ENCODE measurements around the gene PPP2R5B.

Gene PPP2R5B

DNA sequence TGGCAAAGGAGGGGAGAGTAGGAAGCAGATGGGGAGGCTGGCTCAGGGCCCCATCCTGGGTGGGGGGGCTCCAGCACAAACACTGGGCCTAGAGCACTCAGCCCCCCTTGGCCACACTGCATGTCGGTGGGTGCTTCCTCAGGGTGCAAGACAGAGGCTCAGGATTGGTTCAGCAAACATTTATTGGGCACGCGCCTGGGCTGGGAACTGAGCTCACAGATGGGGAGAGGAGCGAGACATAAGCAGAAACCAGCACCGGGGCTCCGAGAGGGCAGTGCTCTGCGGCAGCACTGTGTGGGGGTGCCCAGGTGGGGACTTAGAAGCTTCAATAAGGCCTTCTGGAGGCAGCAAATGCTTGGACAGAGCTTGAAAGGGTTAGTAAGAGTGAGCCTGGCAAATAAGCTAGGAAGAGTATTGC lies 34.0 kb upstream of the PPP2R5B start:
- DNase-seq, result no peak

DNA sequence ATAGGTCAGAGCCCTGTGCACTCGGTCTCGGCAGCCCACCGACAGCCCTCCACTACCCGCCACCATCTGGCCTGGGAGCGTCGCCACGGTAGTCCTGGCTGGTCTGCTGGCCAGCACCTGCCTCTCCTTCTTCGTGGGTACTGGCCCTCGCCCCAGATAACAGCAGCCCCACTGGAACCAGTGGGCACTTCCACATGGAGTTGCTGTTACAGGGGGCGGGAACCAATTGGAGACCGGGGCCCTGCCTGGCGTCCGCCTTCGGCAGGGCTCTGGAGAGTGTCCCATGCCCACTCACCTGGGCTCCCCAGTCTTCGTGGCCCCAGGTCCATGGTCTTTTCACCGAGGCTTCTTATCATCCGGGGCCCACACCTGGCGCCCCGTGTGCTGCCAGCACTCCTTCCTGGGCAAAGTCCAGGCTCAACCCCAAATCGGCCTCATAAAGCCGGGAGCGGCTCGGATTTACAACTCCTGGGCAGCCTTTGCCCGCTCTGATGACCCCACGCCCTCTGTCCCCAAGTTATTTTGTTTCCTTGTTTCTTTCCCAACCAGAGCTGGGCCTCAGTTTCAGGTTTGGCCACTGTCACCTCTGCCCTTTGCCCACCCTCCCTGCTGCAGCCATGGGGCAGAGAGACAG lies 33.2 kb upstream of the PPP2R5B start:
- no peak for DNase-seq

DNA sequence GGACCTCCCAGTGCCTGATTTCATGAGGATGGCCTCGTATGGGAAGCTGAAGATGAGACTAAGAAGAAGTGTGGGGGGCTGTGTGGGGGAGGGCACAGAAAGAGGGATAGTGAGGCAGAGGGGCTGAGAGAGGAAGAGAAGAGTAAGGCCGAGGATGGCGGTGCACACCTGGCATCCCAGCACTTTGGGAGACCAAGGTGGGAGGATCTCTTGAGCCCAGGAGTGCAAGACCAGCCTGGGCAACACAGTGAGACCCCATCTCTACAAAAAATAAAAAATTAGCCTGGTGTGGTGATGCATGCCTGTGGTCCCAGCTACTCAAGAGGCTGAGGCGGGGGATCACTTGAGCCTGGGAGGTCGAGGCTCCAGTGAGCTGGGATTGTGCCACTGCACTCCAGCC lies 32.6 kb upstream of the PPP2R5B start:
- no peak for DNase-seq

- no peak for DNase-seq
These were observed 32.1 kb upstream of the PPP2R5B start for GRCh38 chr11:64892411-64892831.

GRCh38 chr11:64892838-64893193 lies 31.7 kb upstream of the PPP2R5B start:
- no peak for DNase-seq

GRCh38 chr11:64893194-64894069 lies 31.1 kb upstream of the PPP2R5B start:
- DNase-seq, result no peak

- peak; percentile 44 for DNase-seq
These were observed 30.2 kb upstream of the PPP2R5B start for GRCh38 chr11:64894070-64894811.

GRCh38 chr11:64894812-64895452 lies 29.6 kb upstream of the PPP2R5B start:
- DNase-seq, result no peak

GRCh38 chr11:64896448-64897022 lies 28.0 kb upstream of the PPP2R5B start:
- DNase-seq, result no peak

DNA sequence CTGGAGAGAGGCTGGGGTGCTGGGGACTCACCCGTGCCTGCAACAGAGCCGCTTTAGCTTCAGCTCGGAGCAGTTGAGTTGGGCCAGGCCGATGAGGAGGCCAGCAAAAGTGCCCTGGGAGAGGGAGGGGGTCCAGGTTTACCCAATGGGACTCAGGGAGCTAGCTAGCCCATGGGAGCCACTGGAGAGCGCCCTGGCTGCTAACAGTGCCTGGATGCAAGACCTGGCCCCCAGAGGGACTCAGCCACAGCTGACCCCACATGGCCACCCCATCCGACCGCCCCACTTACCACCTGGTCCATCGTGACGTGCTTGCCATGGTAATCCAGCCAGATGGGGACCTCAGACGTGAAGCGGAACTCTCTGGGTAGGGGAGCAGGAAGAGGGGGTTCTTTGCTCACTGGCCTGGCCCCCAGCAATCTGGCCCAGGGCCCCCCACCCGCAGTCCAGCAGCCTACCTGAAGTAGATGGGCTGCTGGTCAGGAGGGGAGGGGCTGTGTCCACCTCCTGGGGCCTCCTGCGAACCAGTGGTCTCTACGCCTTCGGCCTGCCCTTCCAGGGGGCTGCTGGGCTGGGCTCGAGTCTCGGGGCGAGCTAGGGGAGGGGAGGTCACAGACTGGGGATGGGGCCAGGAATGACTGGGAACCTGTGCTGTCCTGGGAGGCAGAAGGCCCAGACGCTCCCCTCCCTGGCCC lies 27.0 kb upstream of the PPP2R5B start:
- DNase-seq, result no peak

- DNase-seq, result no peak
These were observed 26.4 kb upstream of the PPP2R5B start for GRCh38 chr11:64898076-64898445.

DNA sequence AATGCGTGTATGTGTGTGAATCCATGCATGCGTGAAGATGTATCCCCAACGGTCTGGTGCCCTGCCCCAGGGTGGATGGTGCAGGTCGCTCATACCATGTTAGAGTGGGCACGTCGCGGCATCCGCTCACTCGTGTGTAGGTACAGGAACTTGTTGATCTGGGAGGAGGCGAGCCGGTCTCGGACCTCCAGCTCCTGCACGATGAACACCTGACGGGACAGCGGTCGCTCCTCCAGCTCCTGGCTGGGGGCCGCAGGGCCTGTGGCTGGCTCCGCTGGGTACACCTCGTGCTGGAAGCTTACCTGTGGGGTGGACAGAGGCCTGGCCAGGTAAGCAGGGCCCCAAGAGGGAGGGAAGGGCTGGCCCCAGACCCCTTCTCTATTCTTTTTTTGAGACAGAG lies 25.9 kb upstream of the PPP2R5B start:
- DNase-seq, result no peak

- DNase-seq, result peak; percentile 30
These were observed 24.2 kb upstream of the PPP2R5B start for GRCh38 chr11:64900263-64900678.

- DNase-seq, result no peak
These were observed 23.7 kb upstream of the PPP2R5B start for GRCh38 chr11:64900774-64901173.

DNA sequence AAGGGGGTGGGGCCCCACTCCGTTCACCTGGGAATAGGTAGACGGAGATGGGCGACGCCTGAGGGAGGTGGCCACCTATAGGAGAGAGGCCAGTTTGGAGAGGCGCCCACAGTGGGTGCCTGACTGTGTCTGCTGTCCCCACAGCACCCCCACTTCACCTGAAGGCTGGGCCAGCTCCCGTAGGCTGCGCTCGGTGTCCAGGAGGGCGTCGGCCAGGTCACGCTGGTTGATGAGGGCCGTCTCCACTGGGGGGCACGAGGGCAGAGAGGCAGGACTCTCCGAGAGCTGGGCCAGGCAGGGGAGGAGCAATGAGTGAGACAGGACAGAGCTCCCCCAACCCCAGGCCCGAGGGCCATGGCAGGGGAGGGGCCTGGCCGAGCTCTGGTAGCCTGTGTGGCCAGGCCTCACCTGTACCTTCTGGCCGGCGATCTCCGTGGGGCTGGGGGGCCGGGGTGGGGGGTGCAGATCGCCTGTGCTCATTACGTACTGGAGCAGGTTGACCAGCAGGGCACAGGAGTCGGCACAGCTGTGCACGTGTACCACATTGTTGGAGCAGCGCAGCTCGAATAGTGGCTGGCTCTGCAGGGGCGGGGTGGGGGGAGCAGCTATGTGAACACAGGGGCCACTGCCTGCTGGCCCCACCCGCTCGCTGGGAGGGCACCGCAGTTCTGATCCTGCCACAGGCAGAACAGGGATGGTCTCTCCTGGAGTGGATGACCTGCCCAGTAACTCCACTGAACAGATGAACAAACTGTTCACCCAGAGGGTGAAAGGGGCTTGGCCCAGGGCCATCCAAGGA lies 22.2 kb upstream of the PPP2R5B start:
- DNase-seq, result no peak

DNA sequence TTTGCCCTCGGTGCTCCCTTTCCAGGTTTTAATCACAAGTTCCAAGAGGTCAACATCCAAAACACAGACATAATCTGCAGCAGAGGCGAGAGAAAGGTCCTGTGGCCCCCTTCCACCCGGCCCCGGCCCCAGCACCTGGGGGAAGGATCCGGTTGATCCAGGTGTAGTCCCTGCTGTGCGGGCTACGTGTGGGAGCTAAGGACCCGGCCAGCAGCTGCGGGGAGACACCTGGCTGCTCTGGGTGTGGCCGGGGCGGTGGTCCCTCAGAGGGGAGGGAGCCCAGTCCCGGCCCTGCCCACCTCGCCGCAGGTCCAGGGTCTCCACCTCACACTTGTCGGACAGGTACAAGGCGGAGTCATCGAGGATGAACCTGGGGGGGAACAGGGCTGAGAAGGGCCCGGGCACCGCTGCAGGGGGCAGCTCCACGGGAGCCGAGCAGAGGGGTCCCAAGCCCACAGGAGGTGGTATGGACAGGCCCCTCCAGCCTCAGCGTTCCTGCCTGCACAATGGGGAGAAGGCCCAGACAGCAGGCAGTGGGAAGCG lies 21.1 kb upstream of the PPP2R5B start:
- no peak for DNase-seq

DNA sequence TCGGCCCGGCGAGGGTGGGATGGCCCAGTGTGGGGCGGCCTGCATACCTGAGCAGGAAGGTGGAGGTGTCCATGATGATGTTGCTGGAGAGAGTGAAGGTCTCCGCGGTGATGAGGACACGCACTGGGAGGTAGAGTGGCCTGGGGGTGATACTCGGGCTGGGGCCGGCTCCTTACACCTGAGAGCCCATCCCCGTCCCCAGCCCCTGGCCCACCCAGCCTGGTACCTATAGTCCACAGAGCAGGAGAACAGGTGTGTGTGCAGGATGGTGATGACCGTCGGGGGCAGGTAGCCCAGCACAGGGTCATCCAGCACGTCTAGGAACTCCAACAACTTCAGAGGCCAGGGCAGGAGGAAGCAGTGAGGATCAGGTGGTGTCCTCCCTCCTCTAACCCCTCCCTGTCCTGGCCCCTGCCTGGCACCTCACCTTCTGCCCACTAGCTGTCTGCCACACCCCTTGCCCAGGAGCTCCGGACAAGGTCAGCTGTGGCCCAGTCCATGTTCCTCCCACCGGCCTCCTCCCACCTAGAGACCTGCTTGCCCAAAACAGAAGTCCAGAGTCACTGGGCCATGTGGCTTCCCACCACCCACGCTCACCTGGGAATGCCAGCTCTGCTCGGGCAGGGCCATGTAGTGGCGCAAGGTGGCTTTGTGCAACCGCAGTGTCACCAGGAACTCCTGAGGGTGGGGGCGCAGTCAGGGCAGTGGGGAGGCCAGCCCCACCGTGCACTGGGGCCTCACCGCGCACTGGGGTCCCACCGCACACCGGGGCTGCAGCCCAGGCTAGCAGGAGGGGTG lies 18.8 kb upstream of the PPP2R5B start:
- DNase-seq, result no peak

- DNase-seq, result no peak
These were observed 18.2 kb upstream of the PPP2R5B start for GRCh38 chr11:64906314-64906635.

GRCh38 chr11:64908766-64909165 lies 15.7 kb upstream of the PPP2R5B start:
- no peak for DNase-seq

- no peak for DNase-seq
These were observed 14.7 kb upstream of the PPP2R5B start for GRCh38 chr11:64909653-64910343.
